Activated T-cell treated with anti-CD3 and anti-CD28 coated beads for 24 hours (primary cell): Measurements from ENCODE around the gene GLIS1.

Experiments
- DNase-seq: peaks from one replicate; pipeline ENCODE4 v3.0.0-alpha.2; 2020; ENCODE audit warnings: low read depth

GLIS1 gene

GRCh38 chr1:53592521-53592982 is 146.4 kb downstream of the GLIS1 start:
- DNase-seq = no peak

- no peak for DNase-seq
Measured at GRCh38 chr1:53591924-53592323, 147.0 kb downstream of the GLIS1 start.

DNA sequence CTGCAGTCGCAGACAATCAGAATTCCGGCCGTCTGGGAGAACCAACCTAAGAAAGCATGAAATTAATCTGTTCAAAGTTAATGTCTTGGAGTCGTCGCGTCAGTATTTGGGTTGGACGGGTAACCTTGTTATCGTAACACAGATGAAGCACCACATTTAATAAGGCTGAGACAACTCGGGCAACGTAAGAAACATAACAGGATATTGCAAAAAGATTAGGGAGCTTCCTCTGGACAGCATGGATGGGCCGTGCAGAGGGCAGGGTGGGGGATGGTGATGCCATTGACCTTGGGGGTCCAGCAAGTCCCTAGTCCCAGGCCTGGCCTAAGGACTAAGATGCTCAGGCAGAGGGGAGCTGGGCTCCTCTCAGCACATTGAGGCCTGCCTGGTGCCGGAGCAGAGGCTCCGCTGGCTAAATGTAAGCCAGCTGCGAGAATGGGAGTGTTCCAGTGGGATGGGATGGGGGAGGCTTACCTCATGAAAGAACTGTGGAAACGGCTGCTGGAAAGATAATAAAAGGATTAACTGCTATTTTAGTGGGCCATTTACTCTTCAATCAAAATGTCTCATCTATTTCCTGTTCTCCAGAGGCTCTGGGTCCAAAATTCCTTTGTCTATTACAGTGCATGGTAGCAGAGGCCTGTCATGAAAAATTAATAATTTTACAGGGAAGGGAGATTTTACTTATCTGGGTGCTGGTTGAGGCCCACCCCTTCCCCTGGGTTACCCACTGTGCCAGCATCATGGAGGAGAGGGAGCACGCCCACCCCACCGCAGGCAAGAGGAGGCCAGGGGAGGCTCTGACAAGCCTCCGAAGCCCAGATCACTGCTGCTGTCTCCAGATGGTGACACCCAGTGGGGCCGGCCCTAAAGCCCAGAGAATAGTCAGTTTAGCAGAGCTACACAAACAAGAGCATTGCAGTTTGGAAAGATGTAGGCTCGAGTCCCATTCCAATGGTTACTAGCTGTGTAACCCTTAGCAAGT is 148.1 kb downstream of the GLIS1 start:
- DNase-seq = no peak

- no peak for DNase-seq
Measured at GRCh38 chr1:53590104-53590503, 148.9 kb downstream of the GLIS1 start.

DNA sequence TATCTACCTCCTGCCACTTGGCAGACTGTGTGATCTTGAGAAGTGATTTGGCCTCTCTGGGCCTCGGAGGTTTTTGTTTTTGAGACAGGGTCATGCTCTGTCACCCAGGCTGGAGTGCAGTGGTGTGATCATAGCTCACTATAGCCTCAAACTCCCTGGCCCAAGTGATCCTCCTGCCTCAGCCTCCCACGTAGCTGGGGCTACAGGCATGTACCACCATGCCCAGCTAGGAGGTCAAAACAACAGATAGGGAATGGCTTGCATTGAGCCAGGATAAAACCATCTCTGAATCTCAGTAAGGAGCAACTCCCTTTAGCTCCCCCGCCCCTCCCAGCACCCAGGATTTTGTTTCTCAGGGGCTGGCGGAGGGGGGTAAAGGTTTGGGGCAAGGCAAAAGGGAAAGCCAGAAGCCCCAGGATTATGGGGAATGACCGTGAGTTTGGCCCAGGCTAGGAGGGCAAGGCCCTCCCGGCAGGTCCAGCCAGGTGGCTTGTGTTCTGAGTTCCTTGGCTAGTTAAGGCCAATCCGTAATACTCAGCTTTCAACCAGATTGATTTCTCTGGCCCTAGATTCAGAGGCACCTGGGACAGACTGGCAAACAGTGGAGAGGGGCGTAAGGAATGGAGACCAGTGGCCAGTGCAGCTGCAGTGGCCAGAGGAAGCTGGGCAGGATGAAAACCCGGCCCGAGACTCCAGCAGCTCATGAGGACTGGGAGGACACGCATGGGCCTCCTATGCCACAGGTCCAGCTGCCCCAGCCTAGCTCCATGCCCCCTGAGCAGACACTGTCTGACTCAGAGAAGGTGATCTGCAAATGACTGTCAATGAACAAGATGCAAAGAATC is 149.7 kb downstream of the GLIS1 start:
- DNase-seq = no peak

DNA sequence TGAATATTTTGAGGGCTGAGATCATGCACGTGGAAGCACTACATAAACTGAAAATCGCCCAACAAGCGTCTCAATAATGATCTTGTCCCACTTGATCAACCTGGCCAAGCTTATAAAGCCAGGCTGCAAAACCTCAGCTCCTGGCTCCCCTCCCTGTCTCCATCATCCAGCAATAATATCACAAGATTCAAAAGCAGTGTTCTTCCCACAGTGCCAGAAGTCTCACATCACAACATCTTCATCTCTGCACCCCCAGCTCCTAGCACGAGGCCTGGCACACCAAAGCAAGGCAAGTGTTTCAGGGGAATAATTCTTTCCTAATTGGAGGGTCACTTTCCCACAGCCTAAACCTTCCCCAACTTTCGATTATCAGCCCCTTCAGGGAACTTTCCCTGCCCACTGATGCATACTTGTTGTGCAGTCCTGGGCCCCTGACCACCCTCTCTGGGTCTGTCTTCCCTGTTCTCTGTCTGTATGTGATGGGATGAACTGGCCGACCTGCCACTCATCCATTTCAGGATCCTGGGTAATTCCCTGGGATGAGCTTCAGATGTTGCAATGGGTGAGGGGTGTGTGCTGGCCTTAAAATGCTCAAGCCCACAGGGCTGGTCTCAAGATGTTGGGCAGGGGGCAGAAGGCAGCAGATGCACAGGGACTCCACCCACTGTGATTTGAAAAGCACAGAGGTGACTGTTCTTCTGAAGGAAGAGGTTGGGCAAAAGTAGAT is 150.7 kb downstream of the GLIS1 start:
- no peak for DNase-seq

DNA sequence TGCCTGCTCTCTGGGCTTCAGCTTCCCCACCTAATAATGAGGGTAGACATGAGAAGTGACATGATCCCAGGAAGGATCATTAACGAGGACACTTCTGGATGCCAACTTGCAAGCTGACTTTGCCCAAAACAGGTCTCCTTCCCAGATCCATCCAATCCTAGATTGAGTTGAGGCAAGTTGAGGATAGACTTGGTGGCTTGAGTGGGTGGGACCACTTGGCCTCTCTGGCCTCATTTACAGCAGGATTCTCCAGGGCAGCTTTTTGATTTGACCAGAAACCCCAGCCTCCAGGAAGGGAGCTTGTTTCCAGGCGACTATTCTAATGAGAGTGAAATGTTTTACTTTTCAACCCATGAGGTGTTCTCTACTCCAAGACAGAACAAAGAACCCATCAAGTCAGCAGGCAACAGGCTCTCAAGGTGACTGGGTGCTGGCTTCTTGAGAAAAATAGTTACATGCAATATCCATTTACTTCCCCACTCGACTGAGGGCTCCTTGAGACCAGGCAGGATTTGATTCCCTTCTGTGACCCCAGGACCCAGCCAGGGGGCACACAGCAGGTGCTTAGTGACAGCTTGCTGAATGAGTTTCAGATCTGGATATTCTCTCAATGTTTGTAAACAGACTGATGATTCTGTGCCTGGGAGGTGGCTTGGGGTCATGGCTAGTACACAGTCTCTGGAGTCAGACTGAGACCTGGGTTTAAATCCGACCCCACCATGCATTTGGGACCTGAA is 151.5 kb downstream of the GLIS1 start:
- DNase-seq = no peak

- DNase-seq = no peak
Measured at GRCh38 chr1:53586765-53587164, 152.2 kb downstream of the GLIS1 start.

DNA sequence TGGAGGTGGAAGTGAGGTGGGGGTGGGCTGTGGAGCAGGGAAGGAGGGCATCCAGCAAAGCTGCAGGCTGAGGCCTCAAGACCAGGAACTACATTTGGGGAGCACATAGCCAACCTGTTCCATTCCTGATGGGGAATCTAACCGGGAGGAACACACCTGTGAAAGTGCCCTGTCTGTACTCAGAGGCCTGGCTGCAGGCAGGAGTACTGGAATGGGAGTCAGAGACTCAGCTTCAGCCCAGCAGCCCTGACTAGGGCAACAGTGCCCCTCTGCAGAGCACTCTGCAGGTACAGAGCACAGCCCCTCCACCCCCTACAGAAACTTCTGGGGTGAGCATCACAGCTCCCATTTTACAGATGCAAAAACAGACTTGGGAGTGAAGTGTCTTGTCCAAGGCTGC is 153.4 kb downstream of the GLIS1 start:
- no peak for DNase-seq

GRCh38 chr1:53585129-53585528 is 153.8 kb downstream of the GLIS1 start:
- peak; percentile 14 for DNase-seq

DNA sequence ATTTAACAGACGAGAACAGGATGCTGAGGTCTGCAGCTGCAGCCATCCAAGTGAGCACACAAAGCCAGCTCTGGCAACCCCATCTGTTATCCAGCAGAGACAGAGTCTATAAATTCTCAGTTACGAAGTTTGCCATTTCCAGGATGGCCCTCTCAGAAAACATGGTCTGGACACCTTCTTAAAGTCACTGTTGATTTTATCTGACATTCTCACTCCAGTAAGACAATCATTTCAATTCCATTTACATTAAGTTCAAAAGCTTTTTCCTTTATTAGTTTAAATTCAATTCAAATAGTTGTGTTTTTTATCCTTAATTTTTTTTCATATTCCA is 154.2 kb downstream of the GLIS1 start:
- DNase-seq = no peak

- DNase-seq = no peak
Measured at GRCh38 chr1:53583868-53584776, 154.8 kb downstream of the GLIS1 start.

DNA sequence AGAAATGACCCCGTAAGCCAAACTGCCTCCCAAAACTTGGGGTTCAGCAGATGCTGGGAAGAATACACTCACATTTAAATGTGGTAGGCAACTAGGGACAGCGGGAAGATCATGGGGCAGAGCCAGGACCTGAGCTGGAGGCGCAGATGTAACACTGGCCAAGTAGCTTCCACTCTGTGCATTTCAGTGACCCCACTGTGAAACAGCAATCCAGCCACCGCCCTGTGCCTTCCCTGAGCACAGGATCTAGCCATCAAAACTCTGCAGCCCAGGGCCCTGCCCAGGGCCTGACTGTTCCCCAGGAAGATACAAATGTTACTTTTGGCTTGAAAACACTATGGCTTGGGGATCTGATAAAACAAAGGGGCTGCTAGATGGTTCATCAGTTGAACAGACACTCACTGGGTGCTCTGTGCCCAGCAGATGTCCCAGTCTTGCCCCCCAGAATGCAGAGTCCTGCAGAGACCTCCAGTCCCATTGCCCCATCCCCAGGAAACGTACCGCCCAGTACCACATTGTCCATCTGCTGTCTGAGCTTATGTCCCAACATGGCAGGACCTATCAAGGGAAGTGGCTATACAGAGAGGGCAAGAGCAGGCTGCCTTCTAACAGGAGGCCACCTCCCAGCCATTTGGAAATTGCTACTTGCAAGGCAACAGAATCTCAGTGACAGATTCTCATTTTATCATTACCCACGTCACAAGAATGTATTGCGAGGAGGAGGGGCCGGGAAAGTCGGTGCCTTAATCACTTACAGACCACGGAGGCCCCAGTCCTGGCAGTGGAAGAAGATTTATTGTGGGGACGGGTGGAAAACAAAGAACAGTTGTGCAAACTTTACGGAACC is 155.7 kb downstream of the GLIS1 start:
- no peak for DNase-seq

DNA sequence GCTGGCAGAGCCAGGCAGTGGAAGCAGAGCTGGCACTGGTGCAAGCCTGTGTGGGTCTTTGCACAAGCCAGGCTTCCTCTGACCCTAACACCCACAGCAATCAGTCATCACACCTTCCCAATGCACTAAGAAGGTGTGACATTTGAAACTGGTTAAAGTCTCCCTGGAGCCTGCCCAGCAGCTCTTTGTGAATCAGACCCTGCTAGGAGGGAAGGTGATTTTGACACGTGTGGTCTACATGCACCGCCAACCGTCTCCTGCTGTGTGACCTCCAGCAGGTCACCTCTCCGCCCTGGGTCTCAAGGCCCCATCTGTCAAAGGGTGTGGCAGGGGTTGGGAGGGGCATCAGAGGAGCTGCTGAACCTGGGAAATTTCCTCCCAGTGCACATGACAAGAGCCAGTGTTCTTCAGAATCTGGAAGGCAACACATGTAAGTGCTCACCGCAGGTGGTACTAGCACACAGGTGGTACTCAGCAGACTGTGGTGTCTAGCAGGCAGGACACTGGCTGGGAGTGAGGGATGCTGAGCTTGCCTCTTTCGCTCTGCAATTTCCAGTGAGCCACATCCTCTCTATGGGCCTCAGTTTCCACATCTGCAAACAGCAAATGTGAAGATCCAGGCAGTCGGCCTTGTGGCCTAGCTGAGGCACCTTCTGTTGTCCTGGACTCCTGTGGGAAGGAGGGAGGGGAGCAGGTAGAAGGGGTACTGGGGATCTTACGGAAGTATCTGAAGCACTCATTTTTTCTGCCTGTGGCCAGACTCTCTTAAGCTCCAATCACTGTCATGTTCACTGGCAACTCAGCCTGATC is 156.5 kb downstream of the GLIS1 start:
- DNase-seq = no peak

- no peak for DNase-seq
Measured at GRCh38 chr1:53581476-53581875, 157.5 kb downstream of the GLIS1 start.

- DNase-seq = no peak
Measured at GRCh38 chr1:53580739-53581475, 158.1 kb downstream of the GLIS1 start.

DNA sequence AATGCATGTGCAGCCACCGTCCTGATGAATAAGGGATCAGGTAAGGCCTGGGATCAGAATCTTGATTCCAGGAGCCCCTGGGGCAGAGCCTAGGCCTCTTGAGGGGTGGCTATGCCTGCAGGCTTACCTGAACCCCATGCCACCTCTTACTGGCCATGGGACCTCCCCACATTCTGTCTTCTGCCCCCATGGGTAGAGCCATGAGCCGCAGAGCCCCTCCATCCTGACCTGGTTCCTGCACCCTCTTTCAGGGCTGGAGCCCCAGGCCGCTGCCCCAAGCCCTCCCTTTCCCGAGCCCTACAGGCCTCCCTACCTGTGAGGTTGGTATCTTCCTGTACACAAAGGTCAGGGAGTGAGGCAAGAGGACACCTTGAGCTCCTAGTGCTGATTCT is 159.0 kb downstream of the GLIS1 start:
- no peak for DNase-seq
